HG03354 (cell line): ENCODE data around the gene PRAMEF7.
"Not testable (repeated sequence)": the region's sequence is repeated elsewhere in the genome, so short reads cannot be mapped to it uniquely, and the experiment has no call there.

Source experiments
- ATAC-seq: cut with Tn5 transposase; IDR thresholded peaks from one replicate; pipeline ENCODE4 v1.9.1; 2021; ENCODE audit warnings: mild to moderate bottlenecking; ENCODE audit not compliant: unreplicated experiment, poor library complexity, severe bottlenecking

Gene PRAMEF7

GRCh38 chr1:12916310-12916709 is at the start of gene PRAMEF7:
Gene PRAMEF7, plus strand, starts transcription at chr1:12916610. Its CDS starts 1,083 bp downstream, at chr1:12917693.
- ATAC-seq: not testable (repeated sequence)

GRCh38 chr1:12878453-12878852 is 38.0 kb upstream of the PRAMEF7 start:
- not testable (repeated sequence) for ATAC-seq

DNA sequence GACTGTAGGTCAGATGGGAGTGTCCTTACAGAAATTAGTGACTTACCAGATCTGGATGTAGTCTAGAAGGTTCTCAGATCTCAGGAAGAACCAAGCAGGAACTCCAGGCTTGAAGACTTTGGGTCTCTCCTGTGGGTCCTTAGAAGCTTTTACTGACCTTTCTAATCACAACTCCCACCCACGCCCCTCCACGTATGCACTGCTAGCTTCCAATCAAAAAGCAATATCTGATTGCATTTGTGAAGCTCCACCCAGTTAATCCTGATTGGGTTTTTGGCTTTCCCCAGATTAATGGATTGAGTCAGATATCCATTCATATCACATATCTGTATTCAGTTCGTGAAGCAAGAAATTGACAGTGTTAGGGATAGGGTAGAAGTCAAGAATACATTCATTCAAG is 30.3 kb upstream of the PRAMEF7 start, which contains the start of gene PRAMEF4:
PRAMEF4 (minus strand) TSS at position 101 of the 400 bp plus-strand sequence. CDS start 2,807 bp downstream, outside the sequence.
- ATAC-seq: not testable (repeated sequence)

DNA sequence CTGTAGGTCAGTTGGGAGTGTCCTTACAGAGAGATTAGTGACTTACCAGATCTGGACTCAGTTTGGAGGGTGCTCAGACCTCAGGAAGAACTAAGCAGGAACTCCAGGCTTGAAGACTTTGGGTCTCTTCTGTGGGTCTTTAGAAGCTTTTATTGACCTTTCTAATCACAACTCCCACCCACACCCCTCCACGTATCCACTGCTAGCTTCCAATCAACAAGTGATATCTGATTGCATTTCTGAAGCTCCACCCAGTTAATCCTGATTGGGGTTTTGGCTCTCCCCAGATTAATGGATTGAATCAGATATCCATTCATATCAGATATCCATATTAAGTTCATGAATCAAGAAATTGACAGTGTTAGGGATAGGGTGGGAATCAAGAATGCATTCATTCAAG is 18.2 kb upstream of the PRAMEF7 start, which contains the start of gene PRAMEF10:
PRAMEF10 (minus strand) TSS at position 101 of the 400 bp plus-strand sequence. CDS start 2,423 bp downstream, outside the sequence.
- not testable (repeated sequence) for ATAC-seq

DNA sequence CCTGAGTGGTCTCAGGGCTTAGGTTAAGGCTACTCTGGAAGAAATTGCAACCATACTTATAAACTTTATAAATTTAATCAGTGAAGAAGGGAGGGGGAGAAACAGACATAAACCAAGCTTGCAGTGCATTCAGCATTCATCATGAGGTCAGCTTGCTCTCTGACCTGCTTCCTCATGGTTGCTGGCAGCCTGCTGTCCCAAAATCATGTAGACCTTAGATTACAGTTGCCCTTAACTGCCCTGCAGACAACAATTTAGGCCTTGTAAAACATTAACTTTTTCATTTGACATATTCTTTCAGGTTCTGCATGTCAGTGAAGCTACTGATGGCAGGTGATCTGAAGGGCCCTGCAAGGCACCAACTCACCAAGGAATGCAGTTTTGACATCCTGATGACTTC is 17.2 kb upstream of the PRAMEF7 start:
- not testable (repeated sequence) for ATAC-seq

DNA sequence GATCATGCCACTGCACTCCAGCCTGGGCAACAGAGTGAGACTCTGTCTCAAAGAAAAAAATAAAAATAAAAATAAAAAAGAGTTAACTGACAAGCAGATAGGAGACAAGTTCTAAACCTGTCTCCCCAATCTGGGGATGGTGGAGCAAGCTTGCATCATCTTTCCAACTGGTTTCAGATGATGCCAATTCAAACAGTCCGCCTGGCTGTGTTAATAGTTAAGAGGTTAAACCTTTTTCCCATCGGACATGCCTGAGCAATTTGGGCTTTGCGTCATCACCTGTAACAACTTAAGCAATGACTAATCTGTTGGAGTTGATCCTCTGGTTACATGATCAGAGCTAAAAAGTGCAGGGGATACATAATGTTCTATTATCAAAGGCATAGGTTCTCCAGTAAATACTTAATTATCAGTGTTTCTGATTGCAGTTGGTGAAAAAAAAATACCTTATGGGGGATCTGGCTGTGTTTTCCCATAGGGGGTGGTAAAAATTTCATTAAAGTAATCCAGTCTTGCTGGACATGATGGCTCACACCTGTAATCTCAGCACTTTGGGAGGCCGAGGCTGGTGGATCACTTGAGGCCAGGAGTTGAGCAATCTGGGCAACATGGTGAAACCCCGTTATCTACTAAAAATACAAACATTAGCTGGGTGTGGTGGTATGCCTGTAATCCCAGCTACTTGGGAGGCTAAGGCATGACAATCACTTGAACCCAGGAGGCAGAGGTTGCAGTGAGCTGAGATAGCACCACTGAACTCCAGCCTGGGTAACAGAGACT is 12.4 kb upstream of the PRAMEF7 start:
- ATAC-seq: not testable (repeated sequence)

DNA sequence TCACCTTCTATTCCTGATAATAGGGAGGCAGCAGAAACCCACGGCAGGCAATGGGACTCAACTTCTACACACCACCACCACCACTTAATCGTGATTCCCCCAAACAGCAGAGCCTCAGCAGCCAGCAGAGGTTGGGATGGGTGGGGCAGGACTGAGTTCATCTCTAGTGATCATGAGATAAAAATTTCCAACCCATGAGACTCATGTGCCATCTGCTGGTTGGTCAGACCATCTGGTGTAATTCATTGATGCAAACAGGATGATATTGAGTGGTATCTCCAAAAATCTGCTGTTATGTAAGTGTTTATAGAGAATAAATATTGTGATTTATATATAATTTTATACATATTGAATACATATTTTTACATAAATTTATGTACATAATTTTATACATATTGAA is 5.3 kb downstream of the PRAMEF7 start:
- ATAC-seq: not testable (repeated sequence)

GRCh38 chr1:12924368-12924767 is 8.0 kb downstream of the PRAMEF7 start:
- not testable (repeated sequence) for ATAC-seq

DNA sequence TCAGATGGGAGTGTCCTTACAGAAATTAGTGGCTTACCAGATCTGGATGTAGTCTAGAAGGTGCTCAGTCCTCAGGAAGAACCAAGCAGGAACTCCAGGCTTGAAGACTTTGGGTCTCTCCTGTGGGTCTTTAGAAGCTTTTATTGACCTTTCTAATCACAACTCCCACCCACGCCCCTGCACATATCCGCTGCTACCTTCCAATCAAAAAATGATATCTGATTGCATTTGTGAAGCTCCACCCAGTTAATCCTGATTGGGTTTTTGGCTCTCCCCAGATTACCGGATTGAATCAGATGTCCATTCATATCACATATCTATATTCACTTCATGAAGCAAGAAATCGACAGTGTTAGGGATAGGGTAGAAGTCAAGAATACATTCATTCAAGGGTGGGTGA is 31.1 kb downstream of the PRAMEF7 start, which contains the start of gene PRAMEF6:
PRAMEF6 (minus strand) TSS at position 101 of the 400 bp plus-strand sequence. CDS start 5,062 bp downstream, outside the sequence.
- ATAC-seq: not testable (repeated sequence)
